ENCODE data around the gene GPR62.
"Not testable (repeated sequence)": the region's sequence is repeated elsewhere in the genome, so short reads cannot be mapped to it uniquely, and the experiment has no call there.

Gene GPR62

GRCh38 chr3:51992017-51992682 lies 37.0 kb downstream of the GPR62 start:
- no peak for DNase-seq (ENCODE audit: low read depth in 2 of 2)

- not testable (repeated sequence) for DNase-seq (ENCODE audit: low read depth in 2 of 2)
Measured at GRCh38 chr3:51993657-51994056, 38.5 kb downstream of the GPR62 start.

GRCh38 chr3:51994530-51994929 lies 39.3 kb downstream of the GPR62 start:
- DNase-seq (ENCODE audit: low read depth in 2 of 2): no peak

- peak; percentile 78 to 85 for DNase-seq (ENCODE audit: low read depth in 2 of 2)
Measured at GRCh38 chr3:51995346-51996163, 40.4 kb downstream of the GPR62 start, which contains the start of gene RPL29. RPL29 (minus strand) TSS chr3:51995895; CDS start chr3:51995461, 434 bp downstream.

- no peak for DNase-seq (ENCODE audit: low read depth in 2 of 2)
Measured at GRCh38 chr3:51997172-51997571, 42.0 kb downstream of the GPR62 start.

- no peak for DNase-seq (ENCODE audit: low read depth in 2 of 2)
Measured at GRCh38 chr3:51997935-51998596, 42.9 kb downstream of the GPR62 start.

- no peak for DNase-seq (ENCODE audit: low read depth in 2 of 2)
Measured at GRCh38 chr3:51998774-51999173, 43.6 kb downstream of the GPR62 start.

- DNase-seq (ENCODE audit: low read depth in 2 of 2): no peak
Measured at GRCh38 chr3:51999846-52000245, 44.7 kb downstream of the GPR62 start.

GRCh38 chr3:52001443-52001974 lies 46.3 kb downstream of the GPR62 start:
- DNase-seq (ENCODE audit: low read depth in 2 of 2): peak; percentile 71 to 78

GRCh38 chr3:52002748-52003147 lies 47.6 kb downstream of the GPR62 start:
- DNase-seq (ENCODE audit: low read depth in 2 of 2): no peak

GRCh38 chr3:52004163-52004787 lies 49.1 kb downstream of the GPR62 start:
- DNase-seq (ENCODE audit: low read depth in 2 of 2): no peak

GRCh38 chr3:52004906-52005395 lies 49.8 kb downstream of the GPR62 start:
- DNase-seq (ENCODE audit: low read depth in 2 of 2): no peak

- no peak for DNase-seq (ENCODE audit: low read depth in 2 of 2)
Measured at GRCh38 chr3:52005571-52005986, 50.4 kb downstream of the GPR62 start.

- DNase-seq (ENCODE audit: low read depth in 2 of 2): no peak
Measured at GRCh38 chr3:52006017-52006819, 51.0 kb downstream of the GPR62 start.

- DNase-seq (ENCODE audit: low read depth in 2 of 2): no peak
Measured at GRCh38 chr3:52006820-52007133, 51.6 kb downstream of the GPR62 start.

Measured in stimulated activated CD8-positive, alpha-beta memory T cell treated with anti-CD3 and anti-CD28 coated beads, Interleukin-2, amount 100 ng/mL, for 48 hours (primary cell).